GM12891 (cell line): ENCODE results near the gene ISYNA1.

Experiments
- PAX5 ChIP-seq: IDR thresholded peaks from 2 replicates; pipeline ENCODE4 v1.6.1; 2011; ENCODE audit warnings: low read length, moderate library complexity, mild to moderate bottlenecking; ENCODE audit not compliant: insufficient read depth, severe bottlenecking
- POLR2A ChIP-seq: IDR thresholded peaks from 2 replicates; pipeline ENCODE4 v1.6.1; 2011; ENCODE audit warnings: low read depth, low read length, control low read depth
- POLR2AphosphoS5 ChIP-seq: IDR thresholded peaks from 2 replicates; pipeline ENCODE4 v1.6.1; 2011; ENCODE audit warnings: low read depth, low read length, control low read depth
- POU2F2 ChIP-seq: IDR thresholded peaks from 2 replicates; pipeline ENCODE4 v1.6.1; 2011; ENCODE audit warnings: low read depth, mild to moderate bottlenecking, control low read depth, low read length, moderate library complexity
- SPI1 ChIP-seq: IDR thresholded peaks from 2 replicates; pipeline ENCODE4 v1.6.1; 2011; ENCODE audit warnings: low read depth, low read length, control low read depth
- TAF1 ChIP-seq: IDR thresholded peaks from 2 replicates; pipeline ENCODE4 v1.6.1; 2011; ENCODE audit warnings: low read depth, low read length, control low read depth

- TF ChIP-seq POLR2A = no peak
- TF ChIP-seq POLR2AphosphoS5 = no peak
- no peak for TF ChIP-seq TAF1
- TF ChIP-seq POU2F2 = no peak
- no peak for TF ChIP-seq SPI1
- no peak for TF ChIP-seq PAX5
Observed at GRCh38 chr19:18433735-18434398, 4.1 kb downstream of the ISYNA1 start.
